Pancreas (tissue), 10 donors: ENCODE data around the gene PGM2L1. TPM values are rescaled to one million over a fixed set of nuclear protein-coding genes. Genes with fewer than 3 reads are reported as not detected.

Source experiments
- ATAC-seq, 4 donors: fragments of 200-7000 bp; cut with Tn5 transposase; one replicate each; pipeline versions ENCODE4 v1.8.0 to v1.9.1; 2020; ENCODE audit warnings: mild to moderate bottlenecking in 4 of 4, moderate library complexity in 4 of 4
- DNase-seq, 6 donors: peaks; one replicate each; pipeline ENCODE4 v3.0.0-alpha.2; 2020
- FAIRE-seq: peaks from 2 replicates; lab custom pipeline; 2012; peaks lifted over from hg19 to GRCh38; lab: Jason Lieb, UNC
- H3K27ac ChIP-seq, 4 donors: fragments of 200-600 bp; sonication (generic); 1 replicate in 3 of 4; 2 replicates in 1 of 4; pipeline versions ENCODE4 v1.5.0 to v1.8.0; 2020
- H3K27me3 ChIP-seq, 4 donors: fragments of 200-600 bp; one replicate each; pipeline ENCODE4 v1.8.0; 2021
- H3K36me3 ChIP-seq, 3 donors: fragments of 200-600 bp; sonication (generic) in 1 of 3; one replicate each; pipeline versions ENCODE4 v1.5.0 to v1.8.0; 2020 to 2021
- H3K4me1 ChIP-seq, 3 donors: fragments of 200-600 bp; one replicate each; pipeline ENCODE4 v1.8.0; 2021
- H3K4me3 ChIP-seq, 4 donors: fragments of 200-600 bp; sonication (generic) in 2 of 4; one replicate each; pipeline versions ENCODE4 v1.5.0 to v1.8.0; 2020 to 2021
- H3K9me3 ChIP-seq, 4 donors: fragments of 200-600 bp; one replicate each; pipeline ENCODE4 v1.8.0; 2021
- WGBS, 2 donors: extraction: QIAGEN DNeasy Blood & Tissue Kit; methylation state at CpG; one replicate each; pipeline ENCODE4 v1.1.7; 2013; 5-methylcytosine and 5-hydroxymethylcytosine counted together
- intact Hi-C, 3 donors: fragments of 100-400 bp; cut with DNase I; formaldehyde crosslinking; loops; one replicate each; pipeline versions ENCODE4 v1.11.1 to v1.14.2; 2022
- polyA plus RNA-seq, 2 donors: library from polyadenylated mRNA; stranded (reverse); fragments of 200-250 nt; gene quantifications; one replicate each; pipeline ENCODE4 v1.2.3, GENCODE V29; 2013
- total RNA-seq, 6 donors: library from RNA; stranded (reverse); fragmentation: NEBNext Ultra II Directional in 4 of 6; extraction: Animal tissue kit (Norgen Biotek cat#: 25700) in 4 of 6; gene quantifications; one replicate each; pipeline versions ENCODE4 v1.2.1 to v1.2.4, GENCODE V29; 2021 to 2023
- TF ChIP-seq, protein P1 (sequence below), 4 donors: fragments of 200-600 bp; sonication (generic) in 3 of 4; IDR thresholded peaks; one replicate each; pipeline versions ENCODE4 v1.5.0 to v1.8.0; 2021; ENCODE audit warnings: antibody characterized with exemption in 4 of 4
- donor health status: healthy with polysubstance abuse.
- donor health status: DM: no; HTN: no; CAD: no; lungs with moderate emphysema.
- donor health status: DM: no; HTN: no; CAD: no.
- donor health status: control.
- donor health status: control.
- donor health status: Bipolar disorder and iron deficiency.
- donor health status: DM: yes; HTN: yes; CAD: no.
- donor health status: DM: no; HTN: no; CAD: no.
- donor health status: DM: no; HTN: no; CAD: no.
- donor health status: DM: yes; HTN: yes; CAD: no.

Gene PGM2L1
- total and polyA plus RNA-seq, 8 donors, result 0.96 to 9.5 (median 3.5) TPM

DNA sequence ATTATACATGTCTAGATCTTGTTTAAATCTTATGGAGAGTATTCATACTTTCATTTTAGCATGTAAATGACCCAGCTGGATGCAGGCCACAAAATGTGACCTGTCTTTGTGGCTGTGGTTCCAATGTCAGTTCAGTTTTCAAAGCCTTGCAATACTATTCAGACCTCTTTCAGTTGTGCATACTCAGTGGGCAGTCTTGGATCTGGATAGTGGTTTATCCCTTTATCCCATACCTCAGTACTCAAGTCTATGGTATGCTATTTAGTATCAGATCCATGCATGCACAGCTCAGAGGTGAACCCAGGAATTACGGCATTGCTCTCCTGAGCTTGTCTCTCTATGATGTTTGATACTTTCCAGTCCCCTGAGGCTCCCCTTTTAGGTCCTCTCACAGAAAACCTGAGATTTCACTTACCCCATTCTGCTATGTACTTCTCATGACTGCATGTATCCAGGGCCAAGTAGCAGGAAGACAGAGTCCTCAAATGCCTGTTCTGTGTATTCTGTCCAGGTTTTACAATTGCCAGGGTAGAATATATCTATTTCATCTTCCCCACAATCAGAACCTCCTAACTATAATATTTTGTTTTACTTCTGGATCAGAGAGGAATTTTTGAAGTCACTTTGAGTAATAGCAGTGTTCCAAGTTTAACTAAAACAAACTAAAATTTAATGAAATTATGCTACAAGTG lies 79.8 kb downstream of the PGM2L1 start:
- no peak for DNase-seq
- FAIRE-seq, result no peak
- Histone ChIP-seq H3K36me3 (no peaks in the 10 kb centered on the region), H3K9me3 (no peaks in the 10 kb centered on the region), H3K4me3 (no peak overlapping the region), H3K27ac (no peak overlapping the region), H3K4me1 (no peaks in the 10 kb centered on the region), H3K27me3 (no peaks in the 10 kb centered on the region)
- TF ChIP-seq, protein P1, sequence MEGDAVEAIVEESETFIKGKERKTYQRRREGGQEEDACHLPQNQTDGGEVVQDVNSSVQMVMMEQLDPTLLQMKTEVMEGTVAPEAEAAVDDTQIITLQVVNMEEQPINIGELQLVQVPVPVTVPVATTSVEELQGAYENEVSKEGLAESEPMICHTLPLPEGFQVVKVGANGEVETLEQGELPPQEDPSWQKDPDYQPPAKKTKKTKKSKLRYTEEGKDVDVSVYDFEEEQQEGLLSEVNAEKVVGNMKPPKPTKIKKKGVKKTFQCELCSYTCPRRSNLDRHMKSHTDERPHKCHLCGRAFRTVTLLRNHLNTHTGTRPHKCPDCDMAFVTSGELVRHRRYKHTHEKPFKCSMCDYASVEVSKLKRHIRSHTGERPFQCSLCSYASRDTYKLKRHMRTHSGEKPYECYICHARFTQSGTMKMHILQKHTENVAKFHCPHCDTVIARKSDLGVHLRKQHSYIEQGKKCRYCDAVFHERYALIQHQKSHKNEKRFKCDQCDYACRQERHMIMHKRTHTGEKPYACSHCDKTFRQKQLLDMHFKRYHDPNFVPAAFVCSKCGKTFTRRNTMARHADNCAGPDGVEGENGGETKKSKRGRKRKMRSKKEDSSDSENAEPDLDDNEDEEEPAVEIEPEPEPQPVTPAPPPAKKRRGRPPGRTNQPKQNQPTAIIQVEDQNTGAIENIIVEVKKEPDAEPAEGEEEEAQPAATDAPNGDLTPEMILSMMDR (IDR thresholded peaks at IDR 0.05), result no peak
- no peak for ATAC-seq
- 86 to 97% methylated on average over 1 of the region's 1 CpG for WGBS, 2 donors
- intact Hi-C loops, result no loop called here

DNA sequence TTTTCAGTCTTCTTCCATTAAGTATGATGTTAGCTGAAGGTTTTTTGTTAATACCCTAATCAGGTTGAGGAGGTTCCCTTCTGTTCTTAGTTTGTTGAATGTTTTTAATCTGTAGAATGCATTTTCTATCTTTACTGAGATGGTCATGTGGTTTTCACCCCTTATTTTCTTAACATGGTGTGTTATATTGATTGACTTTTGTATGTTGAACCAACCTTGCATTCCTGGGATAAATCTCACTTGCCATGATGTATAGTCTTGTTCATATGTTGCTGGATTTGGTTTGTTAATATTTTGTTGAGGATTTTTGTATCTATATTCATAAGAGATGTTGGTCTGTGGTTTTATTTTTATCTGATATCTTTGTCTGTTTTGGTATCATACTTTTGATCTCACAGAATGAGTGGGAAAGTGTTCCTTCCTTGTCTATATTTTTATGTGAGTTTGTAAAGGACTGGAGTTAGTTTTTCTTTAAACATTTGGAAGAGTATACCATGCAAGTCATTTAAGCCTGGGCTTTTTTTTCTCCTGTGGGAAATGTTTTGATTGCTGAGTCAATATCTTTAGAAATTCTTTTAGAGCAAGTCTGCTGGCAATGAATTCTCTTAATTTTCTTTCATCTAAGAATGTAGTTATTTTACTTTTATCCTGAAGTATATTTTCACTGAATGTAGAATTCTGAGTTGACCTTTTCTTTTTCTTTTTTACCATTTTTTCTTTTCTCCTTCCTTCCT lies 81.3 kb downstream of the PGM2L1 start:
- Histone ChIP-seq H3K36me3 (no peaks in the 10 kb centered on the region), H3K27me3 (no peaks in the 10 kb centered on the region), H3K27ac (no peak overlapping the region), H3K9me3 (no peaks in the 10 kb centered on the region), H3K4me3 (no peak overlapping the region), H3K4me1 (no peaks in the 10 kb centered on the region)
- TF ChIP-seq, protein P1 (IDR thresholded peaks at IDR 0.05), result no peak
- intact Hi-C loops, result no loop called here
- ATAC-seq (no peak), FAIRE-seq (no peak), DNase-seq (no peak)

DNA sequence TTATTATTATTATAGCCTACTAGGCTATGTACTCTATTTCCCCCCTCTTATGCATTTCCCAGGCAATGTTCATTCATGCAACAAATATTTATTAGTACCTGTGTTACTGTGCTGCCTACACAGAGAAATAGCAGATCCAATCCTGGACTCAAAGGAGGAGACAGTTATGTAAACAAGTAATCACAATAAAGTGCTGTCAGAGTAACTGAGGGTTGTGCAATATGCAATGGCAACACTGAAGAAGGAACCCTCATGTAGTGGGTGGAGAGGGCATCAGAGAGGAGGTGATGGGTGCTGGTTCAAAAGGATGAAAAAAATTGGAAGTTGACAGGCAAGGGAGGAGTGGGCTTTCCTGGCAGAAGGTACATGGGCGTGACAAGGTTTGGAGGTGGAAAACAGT lies 85.9 kb downstream of the PGM2L1 start:
- TF ChIP-seq, protein P1 (IDR thresholded peaks at IDR 0.05), result no peak
- intact Hi-C loops, result no loop called here
- WGBS, 2 donors, result 90 to 100% methylated on average over 1 of the region's 1 CpG
- H3K27me3 ChIP-seq, result no peaks in the 10 kb centered on the region
- no peak for FAIRE-seq
- no peaks in the 10 kb centered on the region for H3K36me3 ChIP-seq
- no peaks in the 10 kb centered on the region for H3K4me1 ChIP-seq
- no peak for DNase-seq
- H3K9me3 ChIP-seq, result no peaks in the 10 kb centered on the region
- no peak overlapping the region for H3K27ac ChIP-seq
- ATAC-seq, result peak in 1 of 4 donors; percentile 24
- no peak overlapping the region for H3K4me3 ChIP-seq

DNA sequence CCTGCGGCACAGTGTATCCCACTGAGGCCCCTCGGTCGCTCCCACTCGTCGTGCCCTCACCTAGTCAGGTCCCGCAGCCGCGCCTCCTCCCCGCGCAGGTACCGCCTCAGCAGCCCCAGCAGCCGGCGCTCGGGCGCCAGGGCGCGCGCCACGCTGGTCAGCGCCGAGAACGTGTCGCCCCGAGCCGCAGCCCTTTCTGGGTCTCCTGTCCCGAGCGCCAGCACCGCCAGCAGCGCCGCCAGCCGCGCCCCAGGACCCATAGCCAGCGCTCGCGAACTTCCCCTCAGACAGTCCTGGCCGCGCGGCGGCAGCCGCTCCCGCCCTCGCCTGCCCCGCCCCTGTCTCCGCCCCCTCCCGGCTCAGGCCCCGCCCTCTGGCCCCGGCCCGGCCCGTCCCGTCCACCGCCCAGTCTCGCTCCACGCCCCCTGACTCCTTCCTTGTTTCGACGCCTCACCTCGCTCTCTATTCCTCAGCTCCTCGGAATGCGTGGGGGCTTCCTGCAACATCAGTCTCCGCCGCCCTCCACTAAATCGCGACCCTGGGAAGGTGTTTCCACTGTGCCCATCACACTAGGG lies 86.8 kb downstream of the PGM2L1 start, which contains the start of gene P4HA3:
P4HA3 (minus strand) TSS at position 289 of the 575 bp plus-strand sequence; CDS start at position 260, 29 bp downstream.
- Histone ChIP-seq H3K27ac (no peak within 1 kb of the TSS), H3K9me3 (no peaks in the 10 kb centered on the region), H3K27me3 (no peaks in the 10 kb centered on the region), H3K4me1 (no peaks in the 10 kb centered on the region), H3K4me3 (peak within 1 kb of the TSS; percentile 12 to 66 (median 43)), H3K36me3 (no peaks in the 10 kb centered on the region)
- FAIRE-seq, result no peak
- peak; percentile 64 to 92 (median 78) for DNase-seq
- 4% methylated on average over 54 to 62 of the region's 62 CpGs for WGBS, 2 donors
- peak; percentile 98 to 99 (median 98) for ATAC-seq
- intact Hi-C loops, result no loop called here
- TF ChIP-seq, protein P1 (IDR thresholded peaks at IDR 0.05), result no peak
